Measurements from ENCODE around the gene GALNT1.

The GALNT1 gene

GRCh38 chr18:35743916-35744315 is 162.4 kb downstream of the GALNT1 start:
- DNase-seq (ENCODE audit: extremely low read depth, low read depth), result no peak
- no peak overlapping the region for H3K4me3 ChIP-seq (replicated peaks; ENCODE audit: low read depth, low read length)
- TF ChIP-seq CTCF (IDR thresholded peaks at IDR 0.05; ENCODE audit: low read depth, low read length, missing control alignments), result no peak

GRCh38 chr18:35745814-35746213 is 164.3 kb downstream of the GALNT1 start:
- H3K4me3 ChIP-seq (replicated peaks; ENCODE audit: low read depth, low read length), result no peak overlapping the region
- no peak for DNase-seq (ENCODE audit: extremely low read depth, low read depth)
- TF ChIP-seq CTCF (IDR thresholded peaks at IDR 0.05; ENCODE audit: low read depth, low read length, missing control alignments), result no peak

GRCh38 chr18:35746826-35747339 is 165.3 kb downstream of the GALNT1 start:
- no peak for DNase-seq (ENCODE audit: extremely low read depth, low read depth)
- TF ChIP-seq CTCF (IDR thresholded peaks at IDR 0.05; ENCODE audit: low read depth, low read length, missing control alignments), result no peak
- no peak overlapping the region for H3K4me3 ChIP-seq (replicated peaks; ENCODE audit: low read depth, low read length)

GRCh38 chr18:35747894-35748472 is 166.4 kb downstream of the GALNT1 start:
- no peak for DNase-seq (ENCODE audit: extremely low read depth, low read depth)
- no peak for TF ChIP-seq CTCF (IDR thresholded peaks at IDR 0.05; ENCODE audit: low read depth, low read length, missing control alignments)
- H3K4me3 ChIP-seq (replicated peaks; ENCODE audit: low read depth, low read length), result no peak overlapping the region

GRCh38 chr18:35749701-35750100 is 168.2 kb downstream of the GALNT1 start:
- H3K4me3 ChIP-seq (replicated peaks; ENCODE audit: low read depth, low read length), result no peak overlapping the region
- DNase-seq (ENCODE audit: extremely low read depth, low read depth), result no peak
- no peak for TF ChIP-seq CTCF (IDR thresholded peaks at IDR 0.05; ENCODE audit: low read depth, low read length, missing control alignments)

- H3K4me3 ChIP-seq (replicated peaks; ENCODE audit: low read depth, low read length), result no peak overlapping the region
- no peak for DNase-seq (ENCODE audit: extremely low read depth, low read depth)
- no peak for TF ChIP-seq CTCF (IDR thresholded peaks at IDR 0.05; ENCODE audit: low read depth, low read length, missing control alignments)
Observed at GRCh38 chr18:35750929-35751328, 169.4 kb downstream of the GALNT1 start.

All from HFF-Myc (cell line).